ENCODE data around the gene SLC25A30.

Gene SLC25A30

DNA sequence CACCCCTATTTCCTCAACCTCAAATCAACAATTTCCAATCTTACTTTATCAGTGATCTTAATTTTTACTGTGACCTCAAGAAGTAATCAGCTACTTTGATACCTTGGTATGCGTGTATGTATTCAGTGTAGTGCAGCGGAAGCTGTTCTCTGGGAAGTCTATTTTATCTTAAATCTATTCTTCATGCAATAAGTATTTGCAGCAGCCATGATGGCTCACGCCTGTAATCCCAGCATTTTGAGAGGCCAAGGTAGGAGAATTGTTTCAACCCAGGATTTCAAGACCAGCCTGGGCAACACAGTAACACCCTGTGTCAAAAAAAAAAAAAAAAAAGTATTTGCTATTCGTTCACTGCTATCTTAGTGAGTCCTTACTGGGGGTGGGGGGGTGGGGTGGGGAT lies 6.5 kb downstream of the SLC25A30 start:
- peak; percentile 57 to 77 for DNase-seq
- H3K14ac ChIP-seq (ENCODE audit: low read length): no peak overlapping the region
- no peak overlapping the region for H4K91ac ChIP-seq (ENCODE audit: low read depth, low read length)
- H3K4me1 ChIP-seq (ENCODE audit: control insufficient read depth in 1 of 2, insufficient read depth in 2 of 2, low read length in 2 of 2): peaks cover 0 to 2% of the 10 kb centered on the region in 2 experiments
- H4K8ac ChIP-seq (ENCODE audit: low read depth, low read length): no peak overlapping the region
- H3K4ac ChIP-seq (ENCODE audit: low read depth, low read length): no peak overlapping the region
- H2AK5ac ChIP-seq (ENCODE audit: low read length): no peak overlapping the region
- H2BK5ac ChIP-seq (ENCODE audit: low read depth, low read length, poor library complexity): no peak overlapping the region
- no peak overlapping the region for H3K27ac ChIP-seq (ENCODE audit: low read depth, low read length)
- no CpG with 5 or more reads among the region's 4 CpGs for WGBS (ENCODE audit: extremely low coverage, insufficient coverage, insufficient read length)
- no peak overlapping the region for H2BK12ac ChIP-seq (ENCODE audit: low read length)
- no peak overlapping the region for H3K18ac ChIP-seq (ENCODE audit: low read length)
- no peak overlapping the region for H3K4me2 ChIP-seq (ENCODE audit: low read length)
- H3K79me1 ChIP-seq (ENCODE audit: low read length): no peaks in the 10 kb centered on the region
- no peak overlapping the region for H3K23ac ChIP-seq (ENCODE audit: low read length)
- no peaks in the 10 kb centered on the region for H3K79me2 ChIP-seq (ENCODE audit: control insufficient read depth, insufficient read depth, low read length, poor library complexity)
- peaks cover 2 to 3% of the 10 kb centered on the region in 2 experiments for H3K36me3 ChIP-seq (ENCODE audit: control insufficient read depth in 1 of 2, insufficient read depth in 2 of 2, low read length in 2 of 2)
- no peak overlapping the region for H3K4me3 ChIP-seq (ENCODE audit: low read depth, low read length)
- no peaks in the 10 kb centered on the region for H3K9me3 ChIP-seq (ENCODE audit: insufficient read depth, low read depth, low read length)
- H2AFZ ChIP-seq (ENCODE audit: insufficient read depth, low read length, poor library complexity): no peak overlapping the region
- H4K12ac ChIP-seq (ENCODE audit: low read depth, low read length): no peak overlapping the region
- no peak overlapping the region for H3K9ac ChIP-seq (ENCODE audit: low read length)
- no peaks in the 10 kb centered on the region for H3K27me3 ChIP-seq (ENCODE audit: insufficient read depth, low read length)
- H2BK120ac ChIP-seq (ENCODE audit: insufficient read depth, low read length, poor library complexity): no peak overlapping the region

DNA sequence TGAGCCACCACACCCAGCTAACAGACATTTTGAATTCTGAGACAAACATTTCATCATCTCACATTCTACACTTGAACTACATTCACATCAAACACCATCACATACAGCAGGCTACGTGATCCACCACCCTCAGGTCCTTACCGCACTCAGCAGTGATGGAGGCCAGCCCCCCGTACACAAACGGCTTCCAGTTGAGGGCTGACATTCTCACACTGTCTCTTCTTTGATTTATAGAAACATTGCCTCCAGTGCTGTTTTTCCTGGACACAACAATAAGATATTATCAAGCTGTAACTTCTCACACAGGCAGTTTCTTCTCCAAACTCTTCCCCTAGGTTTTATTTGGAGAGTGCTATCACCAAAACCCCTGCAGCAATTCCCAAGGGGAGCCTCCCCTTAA lies 7.0 kb downstream of the SLC25A30 start:
- Histone ChIP-seq H3K18ac (ENCODE audit: low read length) (no peak overlapping the region), H4K8ac (ENCODE audit: low read depth, low read length) (no peak overlapping the region), H3K4ac (ENCODE audit: low read depth, low read length) (no peak overlapping the region), H4K91ac (ENCODE audit: low read depth, low read length) (no peak overlapping the region), H2AK5ac (ENCODE audit: low read length) (no peak overlapping the region), H3K4me3 (ENCODE audit: low read depth, low read length) (no peak overlapping the region), H3K9ac (ENCODE audit: low read length) (no peak overlapping the region), H3K79me2 (ENCODE audit: control insufficient read depth, insufficient read depth, low read length, poor library complexity) (no peaks in the 10 kb centered on the region), H3K27ac (ENCODE audit: low read depth, low read length) (no peak overlapping the region), H3K36me3 (ENCODE audit: control insufficient read depth in 1 of 2, insufficient read depth in 2 of 2, low read length in 2 of 2) (peaks cover 2 to 3% of the 10 kb centered on the region in 2 experiments), H3K23ac (ENCODE audit: low read length) (no peak overlapping the region), H2BK12ac (ENCODE audit: low read length) (no peak overlapping the region), H3K27me3 (ENCODE audit: insufficient read depth, low read length) (no peaks in the 10 kb centered on the region), H2BK120ac (ENCODE audit: insufficient read depth, low read length, poor library complexity) (no peak overlapping the region), H4K12ac (ENCODE audit: low read depth, low read length) (no peak overlapping the region), H2BK5ac (ENCODE audit: low read depth, low read length, poor library complexity) (no peak overlapping the region), H2AFZ (ENCODE audit: insufficient read depth, low read length, poor library complexity) (no peak overlapping the region), H3K9me3 (ENCODE audit: insufficient read depth, low read depth, low read length) (no peaks in the 10 kb centered on the region), H3K79me1 (ENCODE audit: low read length) (no peaks in the 10 kb centered on the region), H3K4me2 (ENCODE audit: low read length) (no peak overlapping the region), H3K14ac (ENCODE audit: low read length) (no peak overlapping the region), H3K4me1 (ENCODE audit: control insufficient read depth in 1 of 2, insufficient read depth in 2 of 2, low read length in 2 of 2) (peaks cover 0 to 2% of the 10 kb centered on the region in 2 experiments)
- no CpG with 5 or more reads among the region's 4 CpGs for WGBS (ENCODE audit: extremely low coverage, insufficient coverage, insufficient read length)
- peak; percentile 24 to 62 for DNase-seq

DNA sequence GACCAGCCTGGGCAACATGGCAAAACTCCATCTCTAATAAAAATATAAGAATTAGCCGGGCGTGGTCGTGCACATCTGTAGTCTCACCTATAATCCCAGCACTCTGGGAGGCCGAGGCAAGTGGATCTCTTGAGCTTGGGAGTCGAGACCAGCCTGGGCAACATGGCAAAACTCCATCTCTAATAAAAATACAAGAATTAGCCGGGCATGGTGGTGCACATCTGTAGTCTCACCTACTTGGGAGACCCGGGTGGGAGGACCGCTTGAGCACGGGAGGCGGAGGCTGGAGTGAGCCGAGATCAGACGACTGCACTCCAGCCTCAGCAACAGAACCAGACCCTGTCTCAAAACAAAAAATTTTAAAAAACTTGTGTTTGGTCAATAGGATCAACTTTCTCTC lies 7.7 kb downstream of the SLC25A30 start:
- Histone ChIP-seq H3K4ac (ENCODE audit: low read depth, low read length) (no peak overlapping the region), H3K23ac (ENCODE audit: low read length) (no peak overlapping the region), H4K12ac (ENCODE audit: low read depth, low read length) (no peak overlapping the region), H2AK5ac (ENCODE audit: low read length) (no peak overlapping the region), H3K9ac (ENCODE audit: low read length) (no peak overlapping the region), H3K14ac (ENCODE audit: low read length) (no peak overlapping the region), H3K4me3 (ENCODE audit: low read depth, low read length) (no peak overlapping the region), H3K4me2 (ENCODE audit: low read length) (no peak overlapping the region), H3K79me1 (ENCODE audit: low read length) (no peaks in the 10 kb centered on the region), H3K18ac (ENCODE audit: low read length) (no peak overlapping the region), H3K36me3 (ENCODE audit: control insufficient read depth in 1 of 2, insufficient read depth in 2 of 2, low read length in 2 of 2) (peaks cover 2 to 6% of the 10 kb centered on the region in 2 experiments), H4K8ac (ENCODE audit: low read depth, low read length) (no peak overlapping the region), H2BK12ac (ENCODE audit: low read length) (no peak overlapping the region), H3K27ac (ENCODE audit: low read depth, low read length) (no peak overlapping the region), H2AFZ (ENCODE audit: insufficient read depth, low read length, poor library complexity) (no peak overlapping the region), H2BK120ac (ENCODE audit: insufficient read depth, low read length, poor library complexity) (no peak overlapping the region), H3K4me1 (ENCODE audit: control insufficient read depth in 1 of 2, insufficient read depth in 2 of 2, low read length in 2 of 2) (peaks cover 0 to 2% of the 10 kb centered on the region in 2 experiments), H2BK5ac (ENCODE audit: low read depth, low read length, poor library complexity) (no peak overlapping the region), H3K9me3 (ENCODE audit: insufficient read depth, low read depth, low read length) (no peaks in the 10 kb centered on the region), H3K27me3 (ENCODE audit: insufficient read depth, low read length) (no peaks in the 10 kb centered on the region), H3K79me2 (ENCODE audit: control insufficient read depth, insufficient read depth, low read length, poor library complexity) (no peaks in the 10 kb centered on the region), H4K91ac (ENCODE audit: low read depth, low read length) (no peak overlapping the region)
- DNase-seq: no peak
- no CpG with 5 or more reads among the region's 12 CpGs for WGBS (ENCODE audit: extremely low coverage, insufficient coverage, insufficient read length)

DNA sequence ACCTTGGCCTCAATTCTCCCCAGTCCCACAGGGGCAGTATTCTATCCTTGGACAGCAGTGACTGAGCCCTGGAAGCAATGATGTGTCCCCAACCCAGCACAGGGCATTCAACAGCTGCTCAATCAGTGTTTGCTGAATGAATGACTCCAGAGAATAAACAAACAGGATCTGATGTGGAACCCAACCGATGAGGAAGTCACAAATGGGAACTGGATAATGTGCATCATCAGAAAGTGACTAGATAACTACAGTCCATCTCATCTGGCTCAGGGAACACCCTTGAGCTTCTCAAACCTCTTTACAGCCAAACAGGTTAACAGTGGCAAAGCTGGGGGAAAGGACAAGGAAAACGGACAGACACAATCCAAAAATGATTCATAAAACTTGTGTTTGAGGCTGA lies 8.2 kb downstream of the SLC25A30 start:
- Histone ChIP-seq H3K27me3 (ENCODE audit: insufficient read depth, low read length) (no peaks in the 10 kb centered on the region), H2AK5ac (ENCODE audit: low read length) (no peak overlapping the region), H4K8ac (ENCODE audit: low read depth, low read length) (no peak overlapping the region), H3K27ac (ENCODE audit: low read depth, low read length) (no peak overlapping the region), H2BK120ac (ENCODE audit: insufficient read depth, low read length, poor library complexity) (no peak overlapping the region), H3K4ac (ENCODE audit: low read depth, low read length) (no peak overlapping the region), H3K4me2 (ENCODE audit: low read length) (no peak overlapping the region), H3K14ac (ENCODE audit: low read length) (no peak overlapping the region), H4K91ac (ENCODE audit: low read depth, low read length) (no peak overlapping the region), H3K36me3 (ENCODE audit: control insufficient read depth in 1 of 2, insufficient read depth in 2 of 2, low read length in 2 of 2) (peaks cover 2 to 6% of the 10 kb centered on the region in 2 experiments), H3K9ac (ENCODE audit: low read length) (no peak overlapping the region), H3K4me3 (ENCODE audit: low read depth, low read length) (no peak overlapping the region), H3K4me1 (ENCODE audit: control insufficient read depth in 1 of 2, insufficient read depth in 2 of 2, low read length in 2 of 2) (peaks cover 0 to 2% of the 10 kb centered on the region in 2 experiments), H4K12ac (ENCODE audit: low read depth, low read length) (no peak overlapping the region), H3K9me3 (ENCODE audit: insufficient read depth, low read depth, low read length) (no peaks in the 10 kb centered on the region), H3K18ac (ENCODE audit: low read length) (no peak overlapping the region), H3K23ac (ENCODE audit: low read length) (no peak overlapping the region), H3K79me1 (ENCODE audit: low read length) (no peaks in the 10 kb centered on the region), H2BK5ac (ENCODE audit: low read depth, low read length, poor library complexity) (no peak overlapping the region), H3K79me2 (ENCODE audit: control insufficient read depth, insufficient read depth, low read length, poor library complexity) (no peaks in the 10 kb centered on the region), H2BK12ac (ENCODE audit: low read length) (no peak overlapping the region), H2AFZ (ENCODE audit: insufficient read depth, low read length, poor library complexity) (no peak overlapping the region)
- no peak for DNase-seq
- WGBS (ENCODE audit: extremely low coverage, insufficient coverage, insufficient read length): no CpG with 5 or more reads among the region's 2 CpGs

Data from trophoblast cell (in vitro differentiated cells and primary cell).